22Rv1 (cell line): ENCODE results near the gene SACM1L.

Source experiments
- CTCF ChIP-seq: fragments of 450-650 bp; IDR thresholded peaks from 2 replicates; pipeline ENCODE4 v1.5.1; 2017; ENCODE audit warnings: mild to moderate bottlenecking
- ZFX ChIP-seq: fragments of 450-650 bp; IDR thresholded peaks from 2 replicates; pipeline ENCODE4 v1.6.1; 2017; ENCODE audit warnings: antibody characterized with exemption, borderline replicate concordance

GRCh38 chr3:45760878-45761711 lies 71.9 kb downstream of the SACM1L start:
- TF ChIP-seq CTCF (peak; percentile 88), ZFX (no peak)
